22Rv1 (cell line): Measurements from ENCODE around the gene NIN.

Source experiments
- H3K27ac ChIP-seq: fragments of 450-650 bp; 2 replicates; pipeline ENCODE4 v1.5.1; 2017
- ZFX ChIP-seq: fragments of 450-650 bp; IDR thresholded peaks from 2 replicates; pipeline ENCODE4 v1.6.1; 2017; ENCODE audit warnings: antibody characterized with exemption, borderline replicate concordance
- TF ChIP-seq, protein P1 (sequence below): fragments of 450-650 bp; IDR thresholded peaks from 2 replicates; pipeline ENCODE4 v1.5.1; 2017; ENCODE audit warnings: mild to moderate bottlenecking

Gene NIN, protein sequence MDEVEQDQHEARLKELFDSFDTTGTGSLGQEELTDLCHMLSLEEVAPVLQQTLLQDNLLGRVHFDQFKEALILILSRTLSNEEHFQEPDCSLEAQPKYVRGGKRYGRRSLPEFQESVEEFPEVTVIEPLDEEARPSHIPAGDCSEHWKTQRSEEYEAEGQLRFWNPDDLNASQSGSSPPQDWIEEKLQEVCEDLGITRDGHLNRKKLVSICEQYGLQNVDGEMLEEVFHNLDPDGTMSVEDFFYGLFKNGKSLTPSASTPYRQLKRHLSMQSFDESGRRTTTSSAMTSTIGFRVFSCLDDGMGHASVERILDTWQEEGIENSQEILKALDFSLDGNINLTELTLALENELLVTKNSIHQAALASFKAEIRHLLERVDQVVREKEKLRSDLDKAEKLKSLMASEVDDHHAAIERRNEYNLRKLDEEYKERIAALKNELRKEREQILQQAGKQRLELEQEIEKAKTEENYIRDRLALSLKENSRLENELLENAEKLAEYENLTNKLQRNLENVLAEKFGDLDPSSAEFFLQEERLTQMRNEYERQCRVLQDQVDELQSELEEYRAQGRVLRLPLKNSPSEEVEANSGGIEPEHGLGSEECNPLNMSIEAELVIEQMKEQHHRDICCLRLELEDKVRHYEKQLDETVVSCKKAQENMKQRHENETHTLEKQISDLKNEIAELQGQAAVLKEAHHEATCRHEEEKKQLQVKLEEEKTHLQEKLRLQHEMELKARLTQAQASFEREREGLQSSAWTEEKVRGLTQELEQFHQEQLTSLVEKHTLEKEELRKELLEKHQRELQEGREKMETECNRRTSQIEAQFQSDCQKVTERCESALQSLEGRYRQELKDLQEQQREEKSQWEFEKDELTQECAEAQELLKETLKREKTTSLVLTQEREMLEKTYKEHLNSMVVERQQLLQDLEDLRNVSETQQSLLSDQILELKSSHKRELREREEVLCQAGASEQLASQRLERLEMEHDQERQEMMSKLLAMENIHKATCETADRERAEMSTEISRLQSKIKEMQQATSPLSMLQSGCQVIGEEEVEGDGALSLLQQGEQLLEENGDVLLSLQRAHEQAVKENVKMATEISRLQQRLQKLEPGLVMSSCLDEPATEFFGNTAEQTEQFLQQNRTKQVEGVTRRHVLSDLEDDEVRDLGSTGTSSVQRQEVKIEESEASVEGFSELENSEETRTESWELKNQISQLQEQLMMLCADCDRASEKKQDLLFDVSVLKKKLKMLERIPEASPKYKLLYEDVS (N-terminal part only)

DNA sequence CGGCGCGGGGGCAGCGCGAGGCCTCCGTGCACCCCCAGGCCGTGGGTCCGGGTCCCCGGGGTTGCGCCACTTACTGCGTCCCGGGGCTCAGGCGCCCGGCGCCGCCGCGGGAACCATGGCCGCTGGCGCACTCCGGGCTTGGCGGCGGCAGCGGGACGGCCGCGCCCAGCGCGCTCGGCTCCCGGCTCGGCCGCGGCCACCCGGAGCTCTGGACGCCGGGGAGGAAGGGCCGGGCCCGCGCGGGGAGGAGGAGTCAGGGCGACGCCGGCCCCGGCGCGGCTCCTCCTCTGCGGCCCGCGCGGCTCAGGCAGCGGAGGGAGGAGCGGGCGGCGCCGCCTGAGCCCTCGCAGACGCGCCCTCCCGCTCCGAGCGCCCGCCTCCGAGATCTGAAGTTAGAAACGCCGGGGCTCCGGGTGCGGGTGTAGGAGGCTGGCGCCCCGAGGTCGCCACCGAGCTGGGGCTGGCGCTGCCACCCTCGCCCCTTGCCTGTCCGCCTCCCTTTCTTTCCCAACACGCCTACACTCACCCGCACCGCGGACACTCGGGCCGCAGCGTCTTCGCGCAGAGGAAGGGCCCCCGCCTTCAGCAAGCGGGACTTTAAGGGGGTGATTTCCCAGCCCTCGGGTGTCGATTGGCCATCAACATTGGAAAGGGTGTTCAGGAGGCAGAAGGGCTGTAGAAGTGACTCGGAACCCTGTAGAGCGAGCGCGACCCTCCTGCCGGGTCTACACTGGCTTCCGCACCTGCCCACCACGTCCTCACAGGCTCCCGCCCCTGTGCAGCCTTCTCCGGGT lies at the start of gene NIN:
Gene NIN, minus strand, starts transcription at position 231 of the 794 bp plus-strand sequence. CDS start 9,106 bp downstream, outside the sequence.
- H3K27ac ChIP-seq = peak within 1 kb of the TSS; percentile 68
- TF ChIP-seq ZFX = no peak
- TF ChIP-seq, protein P1, sequence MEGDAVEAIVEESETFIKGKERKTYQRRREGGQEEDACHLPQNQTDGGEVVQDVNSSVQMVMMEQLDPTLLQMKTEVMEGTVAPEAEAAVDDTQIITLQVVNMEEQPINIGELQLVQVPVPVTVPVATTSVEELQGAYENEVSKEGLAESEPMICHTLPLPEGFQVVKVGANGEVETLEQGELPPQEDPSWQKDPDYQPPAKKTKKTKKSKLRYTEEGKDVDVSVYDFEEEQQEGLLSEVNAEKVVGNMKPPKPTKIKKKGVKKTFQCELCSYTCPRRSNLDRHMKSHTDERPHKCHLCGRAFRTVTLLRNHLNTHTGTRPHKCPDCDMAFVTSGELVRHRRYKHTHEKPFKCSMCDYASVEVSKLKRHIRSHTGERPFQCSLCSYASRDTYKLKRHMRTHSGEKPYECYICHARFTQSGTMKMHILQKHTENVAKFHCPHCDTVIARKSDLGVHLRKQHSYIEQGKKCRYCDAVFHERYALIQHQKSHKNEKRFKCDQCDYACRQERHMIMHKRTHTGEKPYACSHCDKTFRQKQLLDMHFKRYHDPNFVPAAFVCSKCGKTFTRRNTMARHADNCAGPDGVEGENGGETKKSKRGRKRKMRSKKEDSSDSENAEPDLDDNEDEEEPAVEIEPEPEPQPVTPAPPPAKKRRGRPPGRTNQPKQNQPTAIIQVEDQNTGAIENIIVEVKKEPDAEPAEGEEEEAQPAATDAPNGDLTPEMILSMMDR = no peak

GRCh38 chr14:50875359-50876070 lies 44.6 kb upstream of the NIN start:
- TF ChIP-seq, protein P1 = no peak
- no peak for TF ChIP-seq ZFX
- H3K27ac ChIP-seq = no peak overlapping the region

GRCh38 chr14:50874757-50875156 lies 43.8 kb upstream of the NIN start:
- no peak for TF ChIP-seq ZFX
- TF ChIP-seq, protein P1 = no peak

DNA sequence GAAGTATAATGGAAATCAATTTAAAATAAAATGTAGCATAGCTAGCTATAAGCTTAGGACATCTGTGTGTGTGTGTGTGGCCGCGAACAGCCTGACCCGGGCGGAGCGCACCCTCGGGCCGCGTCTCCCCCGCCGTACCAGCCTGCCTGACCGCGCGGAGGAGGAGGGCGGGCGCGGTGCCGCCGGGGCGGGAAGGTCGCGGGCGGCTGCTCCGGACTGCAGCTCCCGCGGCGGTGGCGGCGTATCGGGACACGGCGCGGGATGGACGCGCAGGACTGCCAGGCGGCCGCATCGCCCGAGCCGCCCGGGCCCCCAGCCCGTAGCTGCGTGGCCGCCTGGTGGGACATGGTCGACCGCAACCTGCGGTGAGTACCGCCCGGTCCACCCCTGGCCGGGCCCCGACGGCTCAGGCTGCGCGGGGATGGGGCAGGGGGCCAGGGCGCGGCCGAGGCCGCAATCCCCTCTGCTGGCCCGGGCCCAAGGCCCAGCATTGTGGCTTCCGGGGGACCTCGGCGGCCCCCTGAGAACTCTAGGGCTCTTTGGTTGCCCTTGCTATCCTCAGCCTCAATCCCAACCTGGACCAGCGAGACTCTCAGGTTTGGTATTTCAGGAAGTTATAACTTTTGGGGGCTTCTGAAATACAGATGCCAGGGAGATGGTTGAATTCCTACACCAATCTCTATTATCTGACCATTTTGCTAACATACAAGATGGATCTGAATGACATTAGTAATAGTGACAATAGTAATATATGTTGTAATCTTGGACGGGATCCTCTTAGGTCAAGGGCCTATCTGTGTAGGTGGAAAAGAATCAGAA lies 41.2 kb upstream of the NIN start, which contains the start of gene ABHD12B:
Gene ABHD12B, plus strand, starts transcription at position 140 of the 819 bp plus-strand sequence. Its CDS starts 122 bp downstream, at position 262.
- TF ChIP-seq ZFX = no peak
- TF ChIP-seq, protein P1 = no peak
- no peak within 1 kb of the TSS for H3K27ac ChIP-seq

More at GRCh38 chr14:50874757-50875156, 43.8 kb upstream of the NIN start:
- no peak overlapping the region for H3K27ac ChIP-seq

GRCh38 chr14:50871228-50871627 lies 40.3 kb upstream of the NIN start:
- H3K27ac ChIP-seq = no peak overlapping the region
- TF ChIP-seq ZFX = no peak
- TF ChIP-seq, protein P1 = no peak
